ENCODE results near the gene PCSK4.

GRCh38 chr19:1478934-1479707 is 11.0 kb downstream of the PCSK4 start, which contains the start of gene C19orf25:
- TF ChIP-seq REST (IDR thresholded peaks at IDR 0.05) = no peak
- TF ChIP-seq MYC (IDR thresholded peaks at IDR 0.05; ENCODE audit: borderline replicate concordance, low read length) = no peak
- no peak for TF ChIP-seq EP300 (IDR thresholded peaks at IDR 0.05)
- no peak for TF ChIP-seq PHF8 (IDR thresholded peaks at IDR 0.05; ENCODE audit: borderline replicate concordance, low read depth)
- TF ChIP-seq MAZ (IDR thresholded peaks at IDR 0.05; ENCODE audit: borderline replicate concordance, low read depth, low read length) = no peak
- TF ChIP-seq POLR2A (IDR thresholded peaks at IDR 0.05; ENCODE audit: low read length) = peak; percentile 50
- no peak for TF ChIP-seq ELK1 (IDR thresholded peaks at IDR 0.05; ENCODE audit: low read depth, low read length)

Data from A549 (cell line).